Measurements from ENCODE around the gene SORCS2.

Gene SORCS2

GRCh38 chr4:7766086-7766485 lies 573.7 kb downstream of the SORCS2 start:
- TF ChIP-seq POLR2A (IDR thresholded peaks at IDR 0.05; ENCODE audit: extremely low read depth, insufficient read length): no peak
- TF ChIP-seq MAX (IDR thresholded peaks at IDR 0.05; ENCODE audit: low read depth, low read length): no peak
- TF ChIP-seq CTCF (IDR thresholded peaks at IDR 0.05; ENCODE audit: low read depth, low read length): no peak
- no peak for TF ChIP-seq MYC (IDR thresholded peaks at IDR 0.05; ENCODE audit: low read depth, low read length)
- no peak overlapping the region for H3K4me3 ChIP-seq (ENCODE audit: low read depth, low read length)
- DNase-seq (ENCODE audit: low read depth): no peak

- no peak overlapping the region for H3K4me3 ChIP-seq (ENCODE audit: low read depth, low read length)
- DNase-seq (ENCODE audit: low read depth): no peak
- TF ChIP-seq CTCF (IDR thresholded peaks at IDR 0.05; ENCODE audit: low read depth, low read length) (no peak), MYC (IDR thresholded peaks at IDR 0.05; ENCODE audit: low read depth, low read length) (no peak), POLR2A (IDR thresholded peaks at IDR 0.05; ENCODE audit: extremely low read depth, insufficient read length) (no peak), MAX (IDR thresholded peaks at IDR 0.05; ENCODE audit: low read depth, low read length) (no peak)
Measured at GRCh38 chr4:7766661-7767345, 574.5 kb downstream of the SORCS2 start.

GRCh38 chr4:7767526-7767925 lies 575.2 kb downstream of the SORCS2 start:
- DNase-seq (ENCODE audit: low read depth): no peak
- TF ChIP-seq MYC (IDR thresholded peaks at IDR 0.05; ENCODE audit: low read depth, low read length) (no peak), POLR2A (IDR thresholded peaks at IDR 0.05; ENCODE audit: extremely low read depth, insufficient read length) (no peak), CTCF (IDR thresholded peaks at IDR 0.05; ENCODE audit: low read depth, low read length) (no peak), MAX (IDR thresholded peaks at IDR 0.05; ENCODE audit: low read depth, low read length) (no peak)
- no peak overlapping the region for H3K4me3 ChIP-seq (ENCODE audit: low read depth, low read length)

GRCh38 chr4:7767966-7768365 lies 575.6 kb downstream of the SORCS2 start:
- H3K4me3 ChIP-seq (ENCODE audit: low read depth, low read length): no peak overlapping the region
- DNase-seq (ENCODE audit: low read depth): no peak
- TF ChIP-seq CTCF (IDR thresholded peaks at IDR 0.05; ENCODE audit: low read depth, low read length): no peak
- TF ChIP-seq MYC (IDR thresholded peaks at IDR 0.05; ENCODE audit: low read depth, low read length): no peak
- no peak for TF ChIP-seq POLR2A (IDR thresholded peaks at IDR 0.05; ENCODE audit: extremely low read depth, insufficient read length)
- no peak for TF ChIP-seq MAX (IDR thresholded peaks at IDR 0.05; ENCODE audit: low read depth, low read length)

GRCh38 chr4:7768736-7769135 lies 576.4 kb downstream of the SORCS2 start:
- no peak for TF ChIP-seq MYC (IDR thresholded peaks at IDR 0.05; ENCODE audit: low read depth, low read length)
- no peak for TF ChIP-seq POLR2A (IDR thresholded peaks at IDR 0.05; ENCODE audit: extremely low read depth, insufficient read length)
- no peak for TF ChIP-seq CTCF (IDR thresholded peaks at IDR 0.05; ENCODE audit: low read depth, low read length)
- no peak for TF ChIP-seq MAX (IDR thresholded peaks at IDR 0.05; ENCODE audit: low read depth, low read length)
- DNase-seq (ENCODE audit: low read depth): no peak

More at GRCh38 chr4:7768736-7769135, 576.4 kb downstream of the SORCS2 start:
- no peak overlapping the region for H3K4me3 ChIP-seq (ENCODE audit: low read depth, low read length)
